NB4 (cell line): Measurements from ENCODE around the gene POFUT2.
A peak's percentile ranks its signal among the peaks of the same experiment; 100 is the strongest.

ENCODE experiments used
- DNase-seq: peaks from one replicate; pipeline ENCODE4 v3.0.0; 2010; ENCODE audit warnings: low read depth
- H3K4me3 ChIP-seq: one replicate; pipeline ENCODE4 v1.5.1; 2011; ENCODE audit warnings: mild to moderate bottlenecking, low read depth, low read length, moderate library complexity
- MYC ChIP-seq: IDR thresholded peaks from 2 replicates; pipeline ENCODE4 v1.6.1; 2011; ENCODE audit warnings: low read depth, low read length
- POLR2A ChIP-seq: IDR thresholded peaks from 2 replicates; pipeline ENCODE4 v1.6.1; 2011; ENCODE audit warnings: mild to moderate bottlenecking; ENCODE audit not compliant: insufficient read length; ENCODE audit errors: extremely low read depth
- TF ChIP-seq, protein P1 (sequence below): IDR thresholded peaks from one replicate; pipeline ENCODE4 v1.5.1; 2012; ENCODE audit warnings: low read depth, low read length
- TF ChIP-seq, protein P2 (sequence below): IDR thresholded peaks from 2 replicates; pipeline ENCODE4 v1.6.1; 2011; ENCODE audit warnings: low read depth, low read length

POFUT2 gene

GRCh38 chr21:45291613-45292398 lies 4.1 kb upstream of the POFUT2 start:
- H3K4me3 ChIP-seq = no peak overlapping the region
- no peak for TF ChIP-seq MYC
- TF ChIP-seq, protein P1, sequence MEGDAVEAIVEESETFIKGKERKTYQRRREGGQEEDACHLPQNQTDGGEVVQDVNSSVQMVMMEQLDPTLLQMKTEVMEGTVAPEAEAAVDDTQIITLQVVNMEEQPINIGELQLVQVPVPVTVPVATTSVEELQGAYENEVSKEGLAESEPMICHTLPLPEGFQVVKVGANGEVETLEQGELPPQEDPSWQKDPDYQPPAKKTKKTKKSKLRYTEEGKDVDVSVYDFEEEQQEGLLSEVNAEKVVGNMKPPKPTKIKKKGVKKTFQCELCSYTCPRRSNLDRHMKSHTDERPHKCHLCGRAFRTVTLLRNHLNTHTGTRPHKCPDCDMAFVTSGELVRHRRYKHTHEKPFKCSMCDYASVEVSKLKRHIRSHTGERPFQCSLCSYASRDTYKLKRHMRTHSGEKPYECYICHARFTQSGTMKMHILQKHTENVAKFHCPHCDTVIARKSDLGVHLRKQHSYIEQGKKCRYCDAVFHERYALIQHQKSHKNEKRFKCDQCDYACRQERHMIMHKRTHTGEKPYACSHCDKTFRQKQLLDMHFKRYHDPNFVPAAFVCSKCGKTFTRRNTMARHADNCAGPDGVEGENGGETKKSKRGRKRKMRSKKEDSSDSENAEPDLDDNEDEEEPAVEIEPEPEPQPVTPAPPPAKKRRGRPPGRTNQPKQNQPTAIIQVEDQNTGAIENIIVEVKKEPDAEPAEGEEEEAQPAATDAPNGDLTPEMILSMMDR = no peak
- no peak for DNase-seq

GRCh38 chr21:45290948-45291612 lies 3.4 kb upstream of the POFUT2 start:
- TF ChIP-seq MYC = no peak
- TF ChIP-seq, protein P2, sequence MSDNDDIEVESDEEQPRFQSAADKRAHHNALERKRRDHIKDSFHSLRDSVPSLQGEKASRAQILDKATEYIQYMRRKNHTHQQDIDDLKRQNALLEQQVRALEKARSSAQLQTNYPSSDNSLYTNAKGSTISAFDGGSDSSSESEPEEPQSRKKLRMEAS = no peak
- TF ChIP-seq, protein P1 = no peak
- no peak for TF ChIP-seq POLR2A
- H3K4me3 ChIP-seq = no peak overlapping the region
- no peak for DNase-seq

GRCh38 chr21:45289655-45290515 lies 2.2 kb upstream of the POFUT2 start:
- H3K4me3 ChIP-seq = no peak overlapping the region
- TF ChIP-seq, protein P2 = no peak
- TF ChIP-seq, protein P1 = no peak
- TF ChIP-seq MYC (no peak), POLR2A (no peak)
- peak; percentile 38 for DNase-seq

DNA sequence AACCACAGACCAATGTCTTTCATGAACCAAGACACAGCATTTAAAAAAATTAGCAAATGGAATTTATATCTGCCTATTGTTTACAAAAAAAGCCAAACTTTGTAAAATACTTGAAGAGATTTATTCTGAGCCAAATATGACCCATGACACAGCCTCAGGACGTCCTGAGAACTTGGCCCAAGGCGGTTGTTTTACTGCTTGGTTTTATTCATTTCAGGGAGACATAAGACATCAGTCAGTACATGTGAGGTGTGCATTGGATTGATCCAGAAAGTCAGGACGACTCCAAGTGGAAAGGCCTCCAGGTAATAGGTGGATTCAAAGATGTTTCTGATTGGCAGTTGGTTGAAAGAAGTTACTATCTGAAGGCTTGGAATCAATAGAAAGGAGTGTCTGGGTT lies 1.4 kb upstream of the POFUT2 start:
- DNase-seq = no peak
- TF ChIP-seq, protein P1 = no peak
- TF ChIP-seq MYC = no peak
- TF ChIP-seq, protein P2 = no peak
- no peak for TF ChIP-seq POLR2A
- H3K4me3 ChIP-seq = no peak overlapping the region

- no peak overlapping the region for H3K4me3 ChIP-seq
- no peak for DNase-seq
- TF ChIP-seq MYC = no peak
- no peak for TF ChIP-seq POLR2A
- TF ChIP-seq, protein P1 = no peak
- TF ChIP-seq, protein P2 = no peak
Observed at GRCh38 chr21:45288441-45288841, 746 bp upstream of the POFUT2 start.
